Neural progenitor cell (in vitro differentiated cells): ENCODE results near the gene RTN4R. TPM values are rescaled to one million over a fixed set of nuclear protein-coding genes. Genes with fewer than 3 reads are reported as not detected.

Experiments
- DNase-seq: peaks from one replicate; pipeline ENCODE4 v3.0.0-alpha.2; 2016; ENCODE audit warnings: low spot score
- H2AFZ ChIP-seq: fragments of 200-600 bp; sonication (generic); replicated peaks from 2 replicates; pipeline ENCODE4 v1.6.1; 2016; ENCODE audit warnings: antibody characterized with exemption
- H3F3A ChIP-seq: fragments of 200-600 bp; sonication (generic); 2 replicates; pipeline ENCODE4 v1.6.1; 2016; ENCODE audit warnings: antibody characterized with exemption, low read depth
- H3K27ac ChIP-seq: fragments of 200-600 bp; sonication (generic); 2 replicates; pipeline ENCODE4 v1.5.1; 2016; ENCODE audit warnings: mild to moderate bottlenecking
- H3K27me3 ChIP-seq: fragments of 200-600 bp; sonication (generic); 2 replicates; pipeline ENCODE4 v1.6.1; 2016; ENCODE audit warnings: mild to moderate bottlenecking, moderate library complexity
- H3K36me3 ChIP-seq: fragments of 200-600 bp; sonication (generic); 2 replicates; pipeline ENCODE4 v1.5.1; 2016
- H3K4me1 ChIP-seq: fragments of 200-600 bp; sonication (generic); 2 replicates; pipeline ENCODE4 v1.6.1; 2016; ENCODE audit warnings: mixed run types
- H3K4me2 ChIP-seq: fragments of 200-600 bp; sonication (generic); 2 replicates; pipeline ENCODE4 v1.6.1; 2016
- H3K4me3 ChIP-seq: fragments of 200-600 bp; sonication (generic); 2 replicates; pipeline ENCODE4 v1.5.1; 2016
- H3K79me2 ChIP-seq: fragments of 200-600 bp; sonication (generic); 2 replicates; pipeline ENCODE4 v1.6.1; 2016; ENCODE audit warnings: low read depth
- H3K9ac ChIP-seq: fragments of 200-600 bp; sonication (generic); 2 replicates; pipeline ENCODE4 v1.6.1; 2016
- H3K9me3 ChIP-seq: fragments of 200-600 bp; sonication (generic); 2 replicates; pipeline ENCODE4 v1.5.1; 2016; ENCODE audit warnings: low read depth
- H4K20me1 ChIP-seq: fragments of 200-600 bp; sonication (generic); 2 replicates; pipeline ENCODE4 v1.6.1; 2016; ENCODE audit warnings: low read depth
- H3K27ac Mint-ChIP-seq: 3 replicates; pipeline ENCODE4 v1.8.0; 2021; ENCODE audit warnings: mixed read lengths
- H3K27me3 Mint-ChIP-seq: 2 replicates; pipeline ENCODE4 v1.8.0; 2022; ENCODE audit warnings: low read depth, mild to moderate bottlenecking, inconsistent platforms, moderate library complexity, mixed read lengths; ENCODE audit not compliant: insufficient read depth
- H3K36me3 Mint-ChIP-seq: 3 replicates; pipeline ENCODE4 v1.8.0; 2021; ENCODE audit warnings: mixed read lengths
- H3K4me1 Mint-ChIP-seq: 3 replicates; pipeline ENCODE4 v1.8.0; 2021; ENCODE audit warnings: mixed read lengths
- H3K4me3 Mint-ChIP-seq: 3 replicates; pipeline ENCODE4 v1.8.0; 2021; ENCODE audit warnings: mild to moderate bottlenecking, moderate library complexity, mixed read lengths
- H3K9me3 Mint-ChIP-seq: 3 replicates; pipeline ENCODE4 v1.8.0; 2020; ENCODE audit warnings: mixed read lengths
- EZH2 ChIP-seq: fragments of 200-600 bp; sonication (generic); IDR thresholded peaks from 2 replicates; pipeline ENCODE4 v1.6.1; 2017; ENCODE audit warnings: antibody characterized with exemption, mild to moderate bottlenecking, moderate library complexity
- EZH2phosphoT487 ChIP-seq: fragments of 200-600 bp; sonication (generic); IDR thresholded peaks from 2 replicates; pipeline ENCODE4 v1.6.1; 2017; ENCODE audit warnings: antibody characterized with exemption
- total RNA-seq: library from RNA; depleted of rRNA; stranded (reverse); fragments of >200 nt; gene quantifications from 2 replicates; pipeline ENCODE4 v1.2.3, GENCODE V29; 2015; ENCODE audit warnings: low replicate concordance
- TF ChIP-seq, protein P1 (sequence below): fragments of 200-600 bp; sonication (generic); IDR thresholded peaks from 2 replicates; pipeline ENCODE4 v1.5.1; 2017; ENCODE audit warnings: antibody characterized with exemption, mild to moderate bottlenecking

RTN4R gene
- total RNA-seq, 1 donor from 2014 or later, result 6.3 TPM

DNA sequence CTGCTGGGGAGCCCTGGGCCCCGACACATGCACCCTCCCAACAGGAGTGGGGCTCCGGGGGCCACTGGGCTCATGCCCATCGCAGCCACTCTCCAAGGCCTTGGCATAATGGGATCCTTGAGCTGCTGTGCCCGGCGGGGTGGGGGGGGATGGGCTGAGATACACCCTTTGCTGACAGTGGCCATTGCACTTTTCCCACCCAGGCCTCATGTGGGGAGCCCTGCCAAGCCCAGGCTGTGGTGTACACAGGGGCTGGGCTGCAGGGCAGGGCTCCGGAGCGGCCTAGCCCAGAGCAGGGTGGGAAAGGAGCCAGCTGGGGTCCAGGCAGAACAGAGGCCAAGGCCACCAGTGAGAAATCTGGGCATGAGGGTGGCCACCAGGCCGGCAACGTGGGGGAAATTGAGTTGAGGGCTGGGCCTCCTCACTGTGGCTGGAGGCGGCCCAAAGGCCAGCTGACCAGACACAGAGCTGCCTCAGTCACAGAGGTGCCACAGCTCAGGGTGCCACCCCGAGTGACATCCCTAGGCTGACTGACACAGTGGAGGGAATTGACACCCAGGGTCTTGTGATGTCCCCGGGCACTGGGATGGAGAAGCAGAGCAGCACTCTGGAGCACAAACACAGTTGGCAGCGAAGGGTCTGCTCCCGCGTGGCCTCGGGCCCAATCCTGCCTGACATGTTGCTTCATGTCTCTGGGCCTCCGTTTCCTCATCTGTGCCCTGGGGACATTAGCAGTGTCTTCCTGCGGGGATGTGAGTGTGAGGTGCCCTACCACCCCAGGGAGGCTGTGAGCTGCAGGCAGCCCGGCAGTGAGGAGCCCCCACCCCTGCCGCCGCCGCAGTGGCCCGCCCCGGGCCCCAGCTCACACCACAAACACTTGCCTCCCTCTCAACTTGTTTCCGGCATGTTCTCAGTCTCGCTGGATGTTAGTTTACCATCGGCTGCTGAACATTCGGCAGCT, 30.4 kb downstream of the RTN4R start:
- no peak overlapping the region for H3K27ac Mint-ChIP-seq
- no peak for DNase-seq
- Histone ChIP-seq H3K4me3 (no peak overlapping the region), H3F3A (no peaks in the 10 kb centered on the region), H3K9me3 (no peaks in the 10 kb centered on the region), H3K9ac (no peak overlapping the region), H3K36me3 (no peaks in the 10 kb centered on the region), H4K20me1 (no peaks in the 10 kb centered on the region), H3K4me1 (peaks cover 5% of the 10 kb centered on the region), H3K79me2 (no peaks in the 10 kb centered on the region), H2AFZ (no peak overlapping the region), H3K27ac (no peak overlapping the region), H3K27me3 (no peaks in the 10 kb centered on the region), H3K4me2 (no peak overlapping the region)
- peaks cover 3% of the 10 kb centered on the region for H3K36me3 Mint-ChIP-seq
- peaks cover 27% of the 10 kb centered on the region for H3K4me1 Mint-ChIP-seq
- peaks cover 10% of the 10 kb centered on the region for H3K27me3 Mint-ChIP-seq
- no peaks in the 10 kb centered on the region for H3K9me3 Mint-ChIP-seq
- TF ChIP-seq, protein P1, sequence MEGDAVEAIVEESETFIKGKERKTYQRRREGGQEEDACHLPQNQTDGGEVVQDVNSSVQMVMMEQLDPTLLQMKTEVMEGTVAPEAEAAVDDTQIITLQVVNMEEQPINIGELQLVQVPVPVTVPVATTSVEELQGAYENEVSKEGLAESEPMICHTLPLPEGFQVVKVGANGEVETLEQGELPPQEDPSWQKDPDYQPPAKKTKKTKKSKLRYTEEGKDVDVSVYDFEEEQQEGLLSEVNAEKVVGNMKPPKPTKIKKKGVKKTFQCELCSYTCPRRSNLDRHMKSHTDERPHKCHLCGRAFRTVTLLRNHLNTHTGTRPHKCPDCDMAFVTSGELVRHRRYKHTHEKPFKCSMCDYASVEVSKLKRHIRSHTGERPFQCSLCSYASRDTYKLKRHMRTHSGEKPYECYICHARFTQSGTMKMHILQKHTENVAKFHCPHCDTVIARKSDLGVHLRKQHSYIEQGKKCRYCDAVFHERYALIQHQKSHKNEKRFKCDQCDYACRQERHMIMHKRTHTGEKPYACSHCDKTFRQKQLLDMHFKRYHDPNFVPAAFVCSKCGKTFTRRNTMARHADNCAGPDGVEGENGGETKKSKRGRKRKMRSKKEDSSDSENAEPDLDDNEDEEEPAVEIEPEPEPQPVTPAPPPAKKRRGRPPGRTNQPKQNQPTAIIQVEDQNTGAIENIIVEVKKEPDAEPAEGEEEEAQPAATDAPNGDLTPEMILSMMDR, result no peak
- no peak for TF ChIP-seq EZH2phosphoT487
- TF ChIP-seq EZH2, result no peak
- H3K4me3 Mint-ChIP-seq, result no peak overlapping the region

DNA sequence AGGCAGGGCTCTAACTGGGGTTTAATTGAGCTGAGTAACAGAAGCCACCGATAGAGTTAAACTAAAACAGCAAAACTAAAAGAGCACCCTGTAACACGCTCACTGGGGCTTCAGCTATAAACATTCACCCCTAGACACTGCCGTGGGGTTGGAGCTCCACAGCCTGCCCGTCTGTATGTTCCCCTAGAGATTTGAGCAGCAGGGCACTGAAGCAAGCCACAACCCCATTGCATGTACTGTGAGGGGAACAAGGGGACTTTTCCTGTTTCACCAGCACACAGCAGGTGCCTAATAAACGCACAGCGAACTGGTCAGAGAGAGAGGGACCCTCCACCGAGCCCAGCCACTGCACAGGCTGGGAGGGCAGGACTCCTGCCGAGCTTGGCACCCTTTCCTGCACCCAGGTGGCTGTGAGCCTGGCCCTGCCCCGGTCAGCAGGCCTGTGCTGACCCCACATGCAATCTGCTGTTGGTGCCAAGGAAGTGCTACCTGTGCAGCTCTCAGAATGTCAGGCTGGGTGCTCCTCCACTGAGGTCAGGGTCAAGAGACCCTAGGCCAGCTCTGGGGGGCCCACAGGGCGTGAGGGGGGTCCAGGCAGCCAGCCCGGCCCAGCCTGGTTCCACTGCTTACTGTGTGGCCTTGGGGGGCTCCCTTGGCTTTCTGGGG, 31.9 kb downstream of the RTN4R start:
- no peak overlapping the region for H3K4me3 Mint-ChIP-seq
- H3K27me3 Mint-ChIP-seq, result peaks cover 6% of the 10 kb centered on the region
- peak overlapping the region; percentile 81 for H3K27ac Mint-ChIP-seq
- peaks cover 22% of the 10 kb centered on the region for H3K4me1 Mint-ChIP-seq
- no peaks in the 10 kb centered on the region for H3K27me3 ChIP-seq
- no peak for TF ChIP-seq EZH2
- TF ChIP-seq, protein P1, result no peak
- no peak for TF ChIP-seq EZH2phosphoT487
- no peak overlapping the region for H2AFZ ChIP-seq
- DNase-seq, result no peak
- no peak overlapping the region for H3K9ac ChIP-seq
- no peaks in the 10 kb centered on the region for H3K36me3 ChIP-seq
- H4K20me1 ChIP-seq, result no peaks in the 10 kb centered on the region
- no peak overlapping the region for H3K4me3 ChIP-seq
- H3K9me3 ChIP-seq, result no peaks in the 10 kb centered on the region
- H3K79me2 ChIP-seq, result no peaks in the 10 kb centered on the region
- no peaks in the 10 kb centered on the region for H3K9me3 Mint-ChIP-seq
- H3K27ac ChIP-seq, result no peak overlapping the region
- no peak overlapping the region for H3K4me2 ChIP-seq
- no peaks in the 10 kb centered on the region for H3F3A ChIP-seq
- H3K4me1 ChIP-seq, result peaks cover 5% of the 10 kb centered on the region
- H3K36me3 Mint-ChIP-seq, result no peaks in the 10 kb centered on the region

DNA sequence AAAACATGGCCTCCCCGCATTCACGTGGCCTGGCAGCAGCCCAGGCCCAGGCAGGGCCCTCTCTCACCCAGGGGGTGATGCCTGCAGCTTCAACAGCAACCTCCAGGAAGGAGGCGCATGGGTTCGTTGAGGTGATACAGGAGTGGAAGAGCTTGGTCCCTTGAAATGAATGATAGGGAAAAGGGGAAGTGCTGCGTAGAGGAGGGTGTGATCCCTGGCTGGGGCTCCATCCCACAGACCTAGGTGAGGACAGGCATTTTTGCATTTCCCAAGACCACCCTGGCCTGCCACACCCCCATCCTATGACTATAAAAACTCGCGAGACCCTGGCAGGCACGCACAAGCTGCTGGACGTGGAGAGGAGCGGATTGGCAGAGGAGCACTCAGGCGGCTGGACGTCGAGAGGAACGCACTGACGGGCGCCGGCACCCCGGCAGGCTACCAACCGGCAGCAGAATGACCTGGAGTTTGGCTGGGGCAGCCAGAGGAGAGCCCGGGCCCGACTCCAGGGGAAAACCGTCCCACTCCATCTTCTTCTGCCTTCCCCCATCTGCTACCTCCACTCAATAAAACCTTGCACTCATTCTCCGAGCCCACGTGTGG, 32.6 kb downstream of the RTN4R start:
- Histone ChIP-seq H4K20me1 (no peaks in the 10 kb centered on the region), H3K27ac (no peak overlapping the region)

More for the DNA sequence above, 32.6 kb downstream of the RTN4R start:
- H2AFZ ChIP-seq, result no peak overlapping the region
- H3K4me1 ChIP-seq, result peaks cover 5% of the 10 kb centered on the region
- no peaks in the 10 kb centered on the region for H3K27me3 ChIP-seq
- DNase-seq, result no peak
- Mint-ChIP-seq H3K27ac (peak overlapping the region; percentile 81), H3K4me3 (no peak overlapping the region), H3K36me3 (no peaks in the 10 kb centered on the region), H3K4me1 (peaks cover 18% of the 10 kb centered on the region), H3K9me3 (no peaks in the 10 kb centered on the region), H3K27me3 (peaks cover 6% of the 10 kb centered on the region)
- no peak overlapping the region for H3K9ac ChIP-seq
- no peaks in the 10 kb centered on the region for H3K79me2 ChIP-seq
- no peaks in the 10 kb centered on the region for H3F3A ChIP-seq
- H3K4me2 ChIP-seq, result no peak overlapping the region
- no peak for TF ChIP-seq EZH2phosphoT487
- TF ChIP-seq, protein P1, result no peak
- no peak for TF ChIP-seq EZH2
- H3K36me3 ChIP-seq, result no peaks in the 10 kb centered on the region
- no peaks in the 10 kb centered on the region for H3K9me3 ChIP-seq
- H3K4me3 ChIP-seq, result no peak overlapping the region
